Nephron (organoid): Measurements from ENCODE around the gene SF3B4.
A peak's percentile ranks its signal among the peaks of the same experiment; 100 is the strongest.

ENCODE experiments used
- H3K27ac Mint-ChIP-seq, 3 experiments: 2 replicates each; pipeline ENCODE4 v1.8.0; 2020; ENCODE audit warnings: mixed read lengths in 3 of 3, mild to moderate bottlenecking in 2 of 3, moderate library complexity in 1 of 3
- H3K27me3 Mint-ChIP-seq: 2 replicates; pipeline ENCODE4 v1.8.0; 2021; ENCODE audit warnings: low read depth, mild to moderate bottlenecking, moderate library complexity, mixed read lengths
- H3K36me3 Mint-ChIP-seq: 2 replicates; pipeline ENCODE4 v1.8.0; 2020; ENCODE audit warnings: low read depth, mixed read lengths
- H3K4me1 Mint-ChIP-seq: 2 replicates; pipeline ENCODE4 v1.8.0; 2020; ENCODE audit warnings: mixed read lengths
- H3K4me3 Mint-ChIP-seq, 3 experiments: 2 replicates each; pipeline ENCODE4 v1.8.0; 2020; ENCODE audit warnings: mild to moderate bottlenecking in 3 of 3, mixed read lengths in 3 of 3, moderate library complexity in 2 of 3
- H3K9me3 Mint-ChIP-seq: 2 replicates; pipeline ENCODE4 v1.8.0; 2020; ENCODE audit warnings: mixed read lengths
- TF ChIP-seq, protein P1 (sequence below), 3 experiments: fragments of 200-600 bp; sonication (generic); IDR thresholded peaks; one replicate each; pipeline ENCODE4 v1.5.0; 2021; ENCODE audit warnings: antibody characterized with exemption in 3 of 3; ENCODE audit not compliant: unreplicated experiment in 3 of 3

The SF3B4 gene

DNA sequence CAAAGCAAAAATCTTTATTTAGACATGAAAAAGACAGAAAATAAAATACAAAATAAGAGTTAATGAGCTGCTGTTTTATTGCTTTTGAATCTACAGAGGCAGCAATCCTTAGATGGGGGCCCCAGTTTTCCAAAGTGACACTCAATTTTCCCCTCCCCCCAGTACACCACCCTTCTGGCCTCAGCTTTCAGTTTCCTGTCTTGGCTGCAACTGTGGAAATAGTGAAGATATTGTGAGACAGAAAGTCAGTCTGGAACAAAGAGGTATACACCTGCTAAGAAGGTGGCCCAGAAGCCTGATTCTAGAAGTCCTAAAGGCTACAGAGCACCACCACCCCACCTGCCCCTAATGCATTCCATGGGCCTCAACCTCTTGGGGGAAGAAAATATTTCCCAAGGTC is 10.2 kb upstream of the SF3B4 start:
- no peaks in the 10 kb centered on the region for H3K27me3 Mint-ChIP-seq
- peaks cover 57% of the 10 kb centered on the region for H3K4me1 Mint-ChIP-seq
- TF ChIP-seq, protein P1, sequence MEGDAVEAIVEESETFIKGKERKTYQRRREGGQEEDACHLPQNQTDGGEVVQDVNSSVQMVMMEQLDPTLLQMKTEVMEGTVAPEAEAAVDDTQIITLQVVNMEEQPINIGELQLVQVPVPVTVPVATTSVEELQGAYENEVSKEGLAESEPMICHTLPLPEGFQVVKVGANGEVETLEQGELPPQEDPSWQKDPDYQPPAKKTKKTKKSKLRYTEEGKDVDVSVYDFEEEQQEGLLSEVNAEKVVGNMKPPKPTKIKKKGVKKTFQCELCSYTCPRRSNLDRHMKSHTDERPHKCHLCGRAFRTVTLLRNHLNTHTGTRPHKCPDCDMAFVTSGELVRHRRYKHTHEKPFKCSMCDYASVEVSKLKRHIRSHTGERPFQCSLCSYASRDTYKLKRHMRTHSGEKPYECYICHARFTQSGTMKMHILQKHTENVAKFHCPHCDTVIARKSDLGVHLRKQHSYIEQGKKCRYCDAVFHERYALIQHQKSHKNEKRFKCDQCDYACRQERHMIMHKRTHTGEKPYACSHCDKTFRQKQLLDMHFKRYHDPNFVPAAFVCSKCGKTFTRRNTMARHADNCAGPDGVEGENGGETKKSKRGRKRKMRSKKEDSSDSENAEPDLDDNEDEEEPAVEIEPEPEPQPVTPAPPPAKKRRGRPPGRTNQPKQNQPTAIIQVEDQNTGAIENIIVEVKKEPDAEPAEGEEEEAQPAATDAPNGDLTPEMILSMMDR (IDR thresholded peaks at IDR 0.05; ENCODE audit: unreplicated experiment in 3 of 3) = no peak

DNA sequence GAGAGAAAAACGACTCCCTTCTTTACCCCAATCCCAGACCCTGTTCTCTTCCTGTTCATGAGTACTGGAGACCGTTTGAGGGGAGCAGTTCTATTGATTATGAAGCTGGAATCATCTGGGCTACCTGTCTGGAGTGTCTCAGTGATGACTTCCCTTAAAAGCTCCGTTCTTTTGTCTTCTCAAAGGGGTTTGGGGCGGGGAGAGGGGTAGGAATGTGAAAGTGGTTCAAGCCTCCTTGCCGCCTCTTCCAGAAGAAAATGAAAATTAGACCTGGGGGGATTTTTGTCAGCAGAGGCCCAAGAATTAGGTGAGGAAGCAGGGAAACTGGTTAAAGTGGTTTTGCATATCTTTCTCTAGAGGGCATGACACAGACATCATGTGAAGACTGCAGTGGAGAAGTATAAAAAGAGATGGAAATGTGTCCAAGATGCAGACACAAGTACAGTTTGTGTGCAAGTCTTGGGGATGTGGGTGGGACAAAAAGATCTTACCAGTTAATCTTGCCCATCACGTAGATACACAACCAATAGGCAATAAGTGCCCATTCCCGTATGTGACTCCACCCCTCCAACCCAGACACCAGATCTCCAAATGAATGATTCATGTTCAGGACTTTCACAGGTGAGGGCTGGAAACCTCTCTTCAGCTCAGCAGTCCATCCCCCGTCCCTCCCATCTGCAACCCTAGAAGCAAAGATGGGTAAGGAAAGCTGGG is 9.5 kb upstream of the SF3B4 start:
- Mint-ChIP-seq H3K4me3 (peak overlapping the region; percentile 90 to 94 (median 93)), H3K36me3 (peaks cover 8% of the 10 kb centered on the region)
- TF ChIP-seq, protein P1 (IDR thresholded peaks at IDR 0.05; ENCODE audit: unreplicated experiment in 3 of 3) = no peak

More for the DNA sequence above, 10.2 kb upstream of the SF3B4 start:
- Mint-ChIP-seq H3K36me3 (peaks cover 4% of the 10 kb centered on the region), H3K4me3 (peak overlapping the region; percentile 90 to 94 (median 93)), H3K27ac (peak overlapping the region; percentile 84 to 92 (median 89)), H3K9me3 (no peaks in the 10 kb centered on the region)

DNA sequence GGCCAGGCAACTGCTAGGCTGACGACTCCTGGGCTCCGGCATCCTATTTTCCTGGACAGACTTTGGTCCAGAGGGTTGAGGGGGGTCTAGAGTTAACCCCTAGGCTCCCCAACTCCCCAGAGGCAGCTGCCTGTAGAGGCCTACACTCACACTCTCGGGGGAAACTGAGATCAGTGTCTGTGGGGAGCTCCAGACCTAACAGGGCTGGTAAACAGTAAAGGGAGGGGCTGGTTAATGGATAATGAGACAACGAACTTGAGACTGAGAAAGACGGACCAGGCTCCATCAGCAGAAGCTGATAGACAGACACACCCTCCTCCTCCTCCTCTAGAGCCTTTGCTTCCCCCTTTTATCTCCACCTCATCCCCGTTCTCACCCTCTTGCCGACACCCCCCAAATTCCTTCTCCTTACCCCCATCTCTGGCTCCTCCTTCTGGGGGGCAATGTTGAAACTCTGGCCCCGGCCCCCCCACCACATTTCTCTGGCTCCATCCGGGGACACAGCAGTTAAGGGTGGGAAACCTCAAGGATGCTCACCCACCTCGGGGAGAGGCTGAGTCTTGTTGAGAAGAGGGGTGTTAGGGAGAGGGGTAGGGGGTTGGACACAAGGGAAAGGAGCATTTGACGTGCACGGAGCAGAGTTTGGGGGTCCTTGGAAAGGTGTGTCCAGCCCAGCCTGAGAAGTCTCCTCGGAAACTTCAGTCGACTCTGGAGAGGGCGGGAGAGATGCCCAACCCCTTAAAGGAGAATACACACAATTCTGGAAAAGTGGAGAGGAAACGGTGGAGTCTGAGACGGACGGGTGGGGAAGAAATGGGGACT is 8.8 kb upstream of the SF3B4 start, which contains the start of gene MTMR11:
MTMR11 (minus strand) TSS at position 710 of the 822 bp plus-strand sequence; CDS start at position 478, 232 bp downstream.
- peak within 1 kb of the TSS; percentile 90 to 94 (median 93) for H3K4me3 Mint-ChIP-seq
- H3K27me3 Mint-ChIP-seq = no peaks in the 10 kb centered on the region
- peaks cover 59% of the 10 kb centered on the region for H3K4me1 Mint-ChIP-seq
- TF ChIP-seq, protein P1 (IDR thresholded peaks at IDR 0.05; ENCODE audit: unreplicated experiment in 3 of 3) = no peak
- H3K27ac Mint-ChIP-seq = peak within 1 kb of the TSS; percentile 84 to 92 (median 89)
- H3K36me3 Mint-ChIP-seq = peaks cover 15% of the 10 kb centered on the region
- no peaks in the 10 kb centered on the region for H3K9me3 Mint-ChIP-seq

More for the DNA sequence above, 9.5 kb upstream of the SF3B4 start:
- Mint-ChIP-seq H3K9me3 (no peaks in the 10 kb centered on the region), H3K4me1 (peaks cover 56% of the 10 kb centered on the region), H3K27ac (peak overlapping the region; percentile 84 to 92 (median 89)), H3K27me3 (no peaks in the 10 kb centered on the region)

DNA sequence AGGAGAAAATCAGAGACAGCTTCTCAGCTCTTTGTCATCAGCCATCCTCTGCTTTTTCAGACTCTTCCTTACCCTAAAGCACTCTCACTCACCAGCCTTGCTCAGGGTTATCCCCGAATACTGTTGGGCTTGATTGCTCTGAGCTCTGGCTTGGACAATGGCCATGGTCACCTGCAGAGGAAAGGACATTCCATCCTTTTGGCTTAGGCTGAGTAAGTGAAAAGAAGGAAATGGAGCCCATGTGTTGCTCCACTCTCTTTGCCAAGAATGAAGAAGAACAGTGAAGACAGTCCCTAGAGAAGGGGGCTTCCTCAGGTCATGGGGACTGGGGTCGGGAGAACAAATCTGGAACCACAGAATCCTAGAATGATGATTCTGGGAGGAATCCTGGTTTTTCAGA is 6.8 kb upstream of the SF3B4 start:
- Mint-ChIP-seq H3K9me3 (no peaks in the 10 kb centered on the region), H3K4me3 (peak overlapping the region; percentile 19 to 93 (median 60)), H3K27me3 (no peaks in the 10 kb centered on the region), H3K36me3 (peaks cover 26% of the 10 kb centered on the region), H3K27ac (no peak overlapping the region), H3K4me1 (peaks cover 62% of the 10 kb centered on the region)
- TF ChIP-seq, protein P1 (IDR thresholded peaks at IDR 0.05; ENCODE audit: unreplicated experiment in 3 of 3) = no peak

DNA sequence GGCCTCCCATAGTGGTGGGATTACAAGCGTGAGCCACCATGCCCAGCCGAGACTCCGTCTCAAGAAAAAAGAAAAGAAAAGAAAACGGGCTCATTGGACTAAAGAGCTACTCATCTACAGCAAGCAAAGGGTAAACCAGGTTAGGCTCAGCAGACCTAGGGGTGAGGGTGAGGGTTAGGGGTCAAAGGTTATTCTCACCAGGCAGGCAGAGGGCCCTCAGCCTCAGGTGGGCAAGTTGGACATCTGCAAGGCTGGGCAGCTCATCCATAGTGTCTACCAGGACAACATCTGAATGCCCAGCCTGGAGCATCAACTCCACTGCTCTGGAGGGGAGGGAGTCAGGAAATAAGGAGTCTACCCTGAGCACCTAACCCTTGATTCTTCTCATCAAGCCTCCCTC is 5.6 kb upstream of the SF3B4 start:
- TF ChIP-seq, protein P1 (IDR thresholded peaks at IDR 0.05; ENCODE audit: unreplicated experiment in 3 of 3) = no peak
- Mint-ChIP-seq H3K27ac (no peak overlapping the region), H3K4me1 (peaks cover 67% of the 10 kb centered on the region), H3K27me3 (no peaks in the 10 kb centered on the region), H3K4me3 (peak overlapping the region in 1 of 3 experiments; percentile 24), H3K36me3 (peaks cover 26% of the 10 kb centered on the region), H3K9me3 (no peaks in the 10 kb centered on the region)
